WTC11 (cell line): Measurements from ENCODE around the gene TRMU.

ENCODE experiments used
- CTCF ChIP-seq: fragments of 200-600 bp; IDR thresholded peaks from 2 replicates; pipeline ENCODE4 v1.8.0; 2022; ENCODE audit warnings: antibody characterized with exemption
- STAT6 ChIP-seq: sonication (generic); formaldehyde crosslinking; conservative IDR thresholded peaks from 2 replicates; pipeline ENCODE4 v1.8.1; 2023; ENCODE audit warnings: mild to moderate bottlenecking, low read depth, missing genetic modification reagents, moderate library complexity

- no peak for TF ChIP-seq CTCF
- TF ChIP-seq STAT6 = no peak
These were observed 45.2 kb upstream of the TRMU start for GRCh38 chr22:46290121-46290842.
